HFF-Myc (cell line): ENCODE measurements around the gene MAN1A2.

Experiments used
- DNase-seq: peaks from one replicate; pipeline ENCODE4 v3.0.0-alpha.2; 2011; ENCODE audit warnings: low read depth; ENCODE audit errors: extremely low read depth
- H3K4me3 ChIP-seq: replicated peaks from 2 replicates; pipeline ENCODE4 v1.5.1; 2011; ENCODE audit warnings: low read depth, mild to moderate bottlenecking, control low read depth, low read length
- CTCF ChIP-seq: IDR thresholded peaks from 2 replicates; pipeline ENCODE4 v1.5.1; 2012; ENCODE audit warnings: mild to moderate bottlenecking, low read depth, low read length, control low read depth; ENCODE audit errors: missing control alignments

Gene MAN1A2

GRCh38 chr1:117371441-117372151, 4.3 kb downstream of the MAN1A2 start:
- no peak for TF ChIP-seq CTCF
- 0 out of 2 replicates have a peak overlapping the region, but pooled peaks have one; percentile 2 for H3K4me3 ChIP-seq
- no peak for DNase-seq

GRCh38 chr1:117372863-117373412, 5.7 kb downstream of the MAN1A2 start:
- no peak for DNase-seq
- TF ChIP-seq CTCF, result no peak
- H3K4me3 ChIP-seq, result no peak overlapping the region

GRCh38 chr1:117373932-117374331, 6.7 kb downstream of the MAN1A2 start:
- DNase-seq, result no peak
- TF ChIP-seq CTCF, result no peak
- H3K4me3 ChIP-seq, result no peak overlapping the region

- no peak for TF ChIP-seq CTCF
- no peak for DNase-seq
- no peak overlapping the region for H3K4me3 ChIP-seq
These were observed 8.1 kb downstream of the MAN1A2 start for GRCh38 chr1:117375327-117375726.

- no peak for TF ChIP-seq CTCF
- H3K4me3 ChIP-seq, result no peak overlapping the region
- no peak for DNase-seq
These were observed 19.9 kb downstream of the MAN1A2 start for GRCh38 chr1:117387060-117387633.

- no peak for TF ChIP-seq CTCF
- no peak for DNase-seq
- H3K4me3 ChIP-seq, result no peak overlapping the region
These were observed 21.1 kb downstream of the MAN1A2 start for GRCh38 chr1:117388328-117388727.
